ENCODE measurements around the gene RBFA. TPM values are rescaled to one million over a fixed set of nuclear protein-coding genes. Genes with fewer than 3 reads are reported as not detected.

Gene RBFA
- total and polyA plus RNA-seq, 2 of the 13 experiments (the other 11 are each of a cell fraction or from before 2014, with no cell fraction given): 29.7 to 42.4 TPM

- H3K79me2 ChIP-seq (ENCODE audit: insufficient read depth, low read length): peaks cover 27% of the 10 kb centered on the region
- H3K4me2 ChIP-seq (ENCODE audit: low read depth, low read length): no peak overlapping the region
- no peaks in the 10 kb centered on the region for H3K9me3 ChIP-seq (ENCODE audit: low read length)
- H3K27me3 ChIP-seq (ENCODE audit: control insufficient read depth in 1 of 2, insufficient read depth in 2 of 2, low read length in 2 of 2): no peaks in the 10 kb centered on the region; a peak in 1 of 5 replicates
- FAIRE-seq (no peak), ATAC-seq (no peak), DNase-seq (ENCODE audit: low spot score) (no peak)
- H3K36me3 ChIP-seq (replicated peaks in 1 of 2; ENCODE audit: control insufficient read depth in 1 of 2, insufficient read depth in 2 of 2, low read length in 2 of 2): peaks cover 11 to 37% of the 10 kb centered on the region in 2 experiments; a peak in 4 of 5 replicates
- in situ Hi-C loops (cut with HindIII; ENCODE audit: extremely low pct_ligation_motif_present, low pct_unique_long_range_greater_than_20kb): loop anchor here (5.0 kb wide), 1 partner anchor 64 kb away; no protein-coding TSS in a partner anchor
- WGBS (ENCODE audit: low lambda C conversion rate): 89% methylated on average over 15 of the region's 17 CpGs
- H3K27ac ChIP-seq (ENCODE audit: extremely low read length, insufficient read depth, low read length): no peak overlapping the region
- no TSS peak for BruUV-seq (replicated peaks)
- no peak overlapping the region for H2AFZ ChIP-seq (ENCODE audit: low read length)
- peaks cover 7% of the 10 kb centered on the region; the same call in 1 of the 2 replicates for H4K20me1 ChIP-seq (ENCODE audit: insufficient read depth, low read length)
- ChIA-PET CTCF (ENCODE audit: low intra/inter-chr PET ratio, low total read pairs) (no interaction called here), POLR2A (no interaction called here)
- intact Hi-C loops (cut with micrococcal nuclease; ENCODE audit: unreplicated experiment): no loop called here
- no peak overlapping the region for H3K4me3 ChIP-seq (replicated peaks in 1 of 3; ENCODE audit: insufficient read depth in 1 of 3, low read depth in 2 of 3, low read length in 3 of 3)
- no peak overlapping the region for H3K9ac ChIP-seq (ENCODE audit: insufficient read depth, low read depth, low read length)
- H3K4me1 ChIP-seq (ENCODE audit: insufficient read depth, low read length): peaks cover 21% of the 10 kb centered on the region
- no peak for TF ChIP-seq JUN (CRISPR knock-in tag; IDR thresholded peaks at IDR 0.05)
- TF ChIP-seq BCLAF1 (IDR thresholded peaks at IDR 0.05): no peak
- TF ChIP-seq ZNF691 (CRISPR knock-in tag; IDR thresholded peaks at IDR 0.05; ENCODE audit: borderline replicate concordance, low read depth): no peak
- TF ChIP-seq ZNF703 (CRISPR knock-in tag; IDR thresholded peaks at IDR 0.05; ENCODE audit: borderline replicate concordance): no peak
- no peak for TF ChIP-seq ZNF784 (CRISPR knock-in tag; IDR thresholded peaks at IDR 0.05; ENCODE audit: borderline replicate concordance)
- no peak for TF ChIP-seq RXRA (CRISPR knock-in tag; IDR thresholded peaks at IDR 0.05)
- TF ChIP-seq ZNF639 (CRISPR knock-in tag; conservative IDR thresholded peaks at IDR 0.05): no peak
- no peak for TF ChIP-seq ZNF547 (CRISPR knock-in tag; IDR thresholded peaks at IDR 0.05)
- TF ChIP-seq CREB1 (IDR thresholded peaks at IDR 0.05): no peak
- no peak for TF ChIP-seq CREB1 (CRISPR knock-in tag; IDR thresholded peaks at IDR 0.05)
- no peak for TF ChIP-seq BCL6 (CRISPR knock-in tag; IDR thresholded peaks at IDR 0.05)
- no peak for TF ChIP-seq POGZ (CRISPR knock-in tag; IDR thresholded peaks at IDR 0.05)
- no peak for TF ChIP-seq ARID3A (IDR thresholded peaks at IDR 0.05; ENCODE audit: low read depth, low read length)
- no peak for TF ChIP-seq KDM3A (CRISPR knock-in tag; IDR thresholded peaks at IDR 0.05; ENCODE audit: low read depth)
- no peak for TF ChIP-seq ZNF414 (CRISPR knock-in tag; IDR thresholded peaks at IDR 0.05)
- TF ChIP-seq ZNF572 (CRISPR knock-in tag; IDR thresholded peaks at IDR 0.05): no peak
- TF ChIP-seq ZNF335 (CRISPR knock-in tag; IDR thresholded peaks at IDR 0.05): no peak
Observed at GRCh38 chr18:80037869-80038630, 3.8 kb downstream of the RBFA start.

Measured in HepG2 (cell line).